Right lobe of liver (tissue), 4 donors: ENCODE results near the gene CSPG5.

Source experiments
- POLR2A ChIP-seq: fragments of 450-650 bp; IDR thresholded peaks from one replicate; pipeline ENCODE4 v1.6.1; 2017; ENCODE audit warnings: antibody characterized with exemption, mild to moderate bottlenecking
- TF ChIP-seq, protein P1 (sequence below), 4 donors: fragments of 200-600 bp in 3 of 4; fragments of 450-650 bp in 1 of 4; IDR thresholded peaks; one replicate each; pipeline versions ENCODE4 v1.5.1 to v1.8.0; 2016 to 2022; ENCODE audit warnings: antibody characterized with exemption in 4 of 4, mild to moderate bottlenecking in 2 of 4
- donor health status: DM: no; HTN: no; CAD: no.
- donor health status: DM: no; HTN: no; CAD: no.
- donor health status: DM: no; HTN: yes; CAD: no.

DNA sequence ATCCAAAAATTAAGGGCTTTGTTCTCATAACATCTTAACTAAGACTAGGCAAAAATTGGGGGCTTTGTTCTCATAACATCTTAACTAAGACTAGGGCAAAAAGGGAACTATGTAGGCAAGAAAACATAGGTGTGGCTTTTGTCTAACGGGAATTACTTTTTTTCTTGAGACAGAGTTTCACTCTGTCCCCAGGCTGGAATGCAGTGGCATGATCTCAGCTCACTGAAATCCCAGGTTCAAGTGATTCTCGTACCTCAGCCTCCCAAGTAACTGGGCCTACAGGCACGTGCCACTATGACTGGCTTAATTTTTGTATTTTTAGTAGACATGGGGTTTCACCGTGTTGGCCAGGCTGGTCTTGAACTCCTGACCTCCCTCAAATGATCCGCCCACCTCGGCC lies 49.8 kb upstream of the CSPG5 start:
- TF ChIP-seq, protein P1, sequence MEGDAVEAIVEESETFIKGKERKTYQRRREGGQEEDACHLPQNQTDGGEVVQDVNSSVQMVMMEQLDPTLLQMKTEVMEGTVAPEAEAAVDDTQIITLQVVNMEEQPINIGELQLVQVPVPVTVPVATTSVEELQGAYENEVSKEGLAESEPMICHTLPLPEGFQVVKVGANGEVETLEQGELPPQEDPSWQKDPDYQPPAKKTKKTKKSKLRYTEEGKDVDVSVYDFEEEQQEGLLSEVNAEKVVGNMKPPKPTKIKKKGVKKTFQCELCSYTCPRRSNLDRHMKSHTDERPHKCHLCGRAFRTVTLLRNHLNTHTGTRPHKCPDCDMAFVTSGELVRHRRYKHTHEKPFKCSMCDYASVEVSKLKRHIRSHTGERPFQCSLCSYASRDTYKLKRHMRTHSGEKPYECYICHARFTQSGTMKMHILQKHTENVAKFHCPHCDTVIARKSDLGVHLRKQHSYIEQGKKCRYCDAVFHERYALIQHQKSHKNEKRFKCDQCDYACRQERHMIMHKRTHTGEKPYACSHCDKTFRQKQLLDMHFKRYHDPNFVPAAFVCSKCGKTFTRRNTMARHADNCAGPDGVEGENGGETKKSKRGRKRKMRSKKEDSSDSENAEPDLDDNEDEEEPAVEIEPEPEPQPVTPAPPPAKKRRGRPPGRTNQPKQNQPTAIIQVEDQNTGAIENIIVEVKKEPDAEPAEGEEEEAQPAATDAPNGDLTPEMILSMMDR (IDR thresholded peaks at IDR 0.05) = no peak
- TF ChIP-seq POLR2A = no peak
